Loucy (cell line): Measurements from ENCODE around the gene FSTL5.

Experiments
- H2AFZ ChIP-seq: fragments of 200-600 bp; sonication (generic); 2 replicates; pipeline ENCODE4 v1.6.0; 2016; ENCODE audit warnings: antibody characterized with exemption, mild to moderate bottlenecking, low read length, moderate library complexity
- H3F3A ChIP-seq: fragments of 200-600 bp; 2 replicates; pipeline ENCODE4 v1.6.0; 2016; ENCODE audit warnings: antibody characterized with exemption, low read depth, mild to moderate bottlenecking
- H3K27me3 ChIP-seq: fragments of 200-600 bp; sonication (generic); 2 replicates; pipeline ENCODE4 v1.6.1; 2014; ENCODE audit warnings: low read length, mild to moderate bottlenecking; ENCODE audit not compliant: insufficient read depth, poor library complexity, severe bottlenecking
- H3K36me3 ChIP-seq: fragments of 200-600 bp; sonication (generic); 2 replicates; pipeline ENCODE4 v1.6.1; 2016; ENCODE audit warnings: low read length; ENCODE audit not compliant: insufficient read depth
- H3K4me1 ChIP-seq: fragments of 200-600 bp; sonication (generic); 2 replicates; pipeline ENCODE4 v1.5.1; 2014; ENCODE audit warnings: low read length, mild to moderate bottlenecking; ENCODE audit not compliant: insufficient read depth, poor library complexity, severe bottlenecking
- H3K4me2 ChIP-seq: fragments of 200-600 bp; sonication (generic); 2 replicates; pipeline ENCODE4 v1.6.0; 2014; ENCODE audit warnings: antibody characterized with exemption, low read length, low read depth, mild to moderate bottlenecking; ENCODE audit not compliant: poor library complexity, severe bottlenecking
- H3K4me3 ChIP-seq: fragments of 200-600 bp; sonication (generic); 2 replicates; pipeline ENCODE4 v1.5.1; 2014; ENCODE audit warnings: low read length, mild to moderate bottlenecking, mixed read lengths; ENCODE audit not compliant: poor library complexity, severe bottlenecking
- H3K79me2 ChIP-seq: fragments of 200-600 bp; sonication (generic); 2 replicates; pipeline ENCODE4 v1.6.1; 2014; ENCODE audit warnings: low read length; ENCODE audit not compliant: insufficient read depth
- H3K9ac ChIP-seq: fragments of 200-600 bp; sonication (generic); 2 replicates; pipeline ENCODE4 v1.6.0; 2014; ENCODE audit warnings: mild to moderate bottlenecking, low read depth, low read length, moderate library complexity; ENCODE audit not compliant: poor library complexity, severe bottlenecking
- H3K9me2 ChIP-seq: fragments of 200-600 bp; sonication (generic); replicated peaks from 2 replicates; pipeline ENCODE4 v1.6.1; 2016; ENCODE audit warnings: low read depth, low read length, mixed read lengths
- H3K9me3 ChIP-seq: fragments of 200-600 bp; sonication (generic); 2 replicates; pipeline ENCODE4 v1.6.1; 2014; ENCODE audit warnings: mild to moderate bottlenecking, antibody characterized with exemption, low read length, low read depth; ENCODE audit not compliant: insufficient read depth
- H4K20me1 ChIP-seq: fragments of 200-600 bp; sonication (generic); 2 replicates; pipeline ENCODE4 v1.6.0; 2014; ENCODE audit warnings: antibody characterized with exemption, low read length, mild to moderate bottlenecking; ENCODE audit not compliant: insufficient read depth, poor library complexity, severe bottlenecking
- CTCF ChIP-seq: fragments of 200-600 bp; sonication (generic); conservative IDR thresholded peaks from 2 replicates; pipeline ENCODE4 v1.5.1; 2014; ENCODE audit warnings: mild to moderate bottlenecking, antibody characterized with exemption, low read length
- EZH2phosphoT487 ChIP-seq: fragments of 200-600 bp; IDR thresholded peaks from 2 replicates; pipeline ENCODE4 v1.6.1; 2018; ENCODE audit warnings: antibody characterized with exemption, mild to moderate bottlenecking, moderate library complexity, borderline replicate concordance

Gene FSTL5

GRCh38 chr4:161359491-161359890 lies 804.3 kb downstream of the FSTL5 start:
- Histone ChIP-seq H3K9me2 (no peaks in the 10 kb centered on the region), H3K4me1 (no peaks in the 10 kb centered on the region), H2AFZ (no peak overlapping the region), H3K27me3 (no peaks in the 10 kb centered on the region), H3K4me2 (no peak overlapping the region), H3K36me3 (no peaks in the 10 kb centered on the region), H3K9me3 (no peaks in the 10 kb centered on the region), H3F3A (no peaks in the 10 kb centered on the region), H3K4me3 (no peak overlapping the region), H4K20me1 (no peaks in the 10 kb centered on the region), H3K79me2 (no peaks in the 10 kb centered on the region), H3K9ac (no peak overlapping the region)
- TF ChIP-seq CTCF (no peak), EZH2phosphoT487 (no peak)

- H4K20me1 ChIP-seq, result no peaks in the 10 kb centered on the region
- TF ChIP-seq CTCF, result no peak
- TF ChIP-seq EZH2phosphoT487, result no peak
- no peaks in the 10 kb centered on the region for H3K9me3 ChIP-seq
- no peak overlapping the region for H2AFZ ChIP-seq
- no peaks in the 10 kb centered on the region for H3K27me3 ChIP-seq
- no peak overlapping the region for H3K9ac ChIP-seq
- no peaks in the 10 kb centered on the region for H3K9me2 ChIP-seq
- H3K4me3 ChIP-seq, result no peak overlapping the region
- no peak overlapping the region for H3K4me2 ChIP-seq
- H3K36me3 ChIP-seq, result no peaks in the 10 kb centered on the region
- no peaks in the 10 kb centered on the region for H3F3A ChIP-seq
- no peaks in the 10 kb centered on the region for H3K4me1 ChIP-seq
- no peaks in the 10 kb centered on the region for H3K79me2 ChIP-seq
Observed at GRCh38 chr4:161356351-161356750, 807.4 kb downstream of the FSTL5 start.

- Histone ChIP-seq H3K4me3 (no peak overlapping the region), H3K36me3 (no peaks in the 10 kb centered on the region), H3K27me3 (no peaks in the 10 kb centered on the region), H3K9ac (no peak overlapping the region), H3F3A (no peaks in the 10 kb centered on the region), H3K9me3 (no peaks in the 10 kb centered on the region), H3K4me2 (no peak overlapping the region), H2AFZ (no peak overlapping the region), H3K9me2 (no peaks in the 10 kb centered on the region), H3K79me2 (no peaks in the 10 kb centered on the region), H3K4me1 (no peaks in the 10 kb centered on the region), H4K20me1 (no peaks in the 10 kb centered on the region)
- TF ChIP-seq CTCF (no peak), EZH2phosphoT487 (no peak)
Observed at GRCh38 chr4:161350946-161351345, 812.9 kb downstream of the FSTL5 start.
